Right renal cortex interstitium (tissue), 3 donors: ENCODE measurements around the gene TEX36. TPM values are rescaled to one million over a fixed set of nuclear protein-coding genes. Genes with fewer than 3 reads are reported as not detected.
"Not testable (repeated sequence)": the region's sequence is repeated elsewhere in the genome, so short reads cannot be mapped to it uniquely, and the experiment has no call there.

ENCODE experiments used
- DNase-seq, 3 donors: peaks; one replicate each; pipeline ENCODE4 v3.0.0-alpha.2; 2013; ENCODE audit warnings: low read depth in 3 of 3, low spot score in 2 of 3
- polyA plus RNA-seq, 3 donors: library from polyadenylated mRNA; unstranded; fragments of 120-200 nt; gene quantifications; one replicate each; pipeline ENCODE4 v1.2.1, GENCODE V29; 2013; ENCODE audit not compliant: insufficient read length in 3 of 3

TEX36 gene, protein sequence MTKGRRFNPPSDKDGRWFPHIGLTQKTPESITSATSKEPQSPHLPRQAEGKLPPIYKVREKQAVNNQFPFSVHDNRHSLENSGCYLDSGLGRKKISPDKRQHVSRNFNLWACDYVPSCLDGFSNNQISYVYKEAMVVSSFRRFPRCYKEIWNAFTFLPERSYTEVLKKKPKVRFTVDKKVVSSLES
- polyA plus RNA-seq = not detected

DNA sequence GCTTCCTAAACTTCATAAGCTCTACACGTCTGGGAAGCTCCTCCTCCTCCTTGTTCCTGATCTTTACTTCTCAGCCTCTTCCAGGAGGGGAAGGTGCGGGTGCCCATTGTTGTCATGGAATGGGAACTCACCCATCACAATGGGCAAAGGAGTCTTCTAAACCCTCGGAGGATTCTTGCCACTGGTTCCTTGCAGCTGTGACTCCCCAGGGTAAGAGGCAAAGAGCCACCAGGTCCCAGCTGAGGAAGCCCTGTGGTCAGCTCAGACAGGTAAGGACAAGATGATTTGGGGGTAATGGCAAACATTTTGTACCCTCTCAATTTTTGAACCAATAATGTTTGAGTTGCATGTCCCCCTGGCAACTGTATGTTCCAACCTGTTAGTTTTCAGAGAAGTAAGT lies at the start of gene TEX36:
TEX36 (minus strand) TSS at position 101 of the 400 bp plus-strand sequence. CDS start 174 bp downstream, outside the sequence.
- no peak for DNase-seq

DNA sequence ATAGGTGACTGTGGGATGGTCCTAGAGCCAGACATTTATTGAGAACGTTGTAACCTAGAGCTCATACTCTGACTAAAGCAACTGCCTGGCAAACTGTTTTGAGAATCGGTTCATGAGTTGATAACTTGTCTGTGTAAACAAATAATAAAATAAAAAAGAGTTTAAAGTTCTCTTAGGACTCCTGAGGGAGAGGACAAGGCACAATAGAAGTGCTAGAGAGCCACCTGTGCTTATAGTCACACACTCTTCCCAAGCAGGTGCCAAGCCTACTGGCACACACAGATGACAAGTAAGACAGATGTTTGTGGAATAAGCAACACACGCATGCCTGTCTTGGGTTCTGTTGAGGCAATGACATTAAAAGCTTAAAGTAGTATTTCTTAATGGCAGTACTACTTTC lies 44.5 kb upstream of the TEX36 start:
- DNase-seq = no peak

DNA sequence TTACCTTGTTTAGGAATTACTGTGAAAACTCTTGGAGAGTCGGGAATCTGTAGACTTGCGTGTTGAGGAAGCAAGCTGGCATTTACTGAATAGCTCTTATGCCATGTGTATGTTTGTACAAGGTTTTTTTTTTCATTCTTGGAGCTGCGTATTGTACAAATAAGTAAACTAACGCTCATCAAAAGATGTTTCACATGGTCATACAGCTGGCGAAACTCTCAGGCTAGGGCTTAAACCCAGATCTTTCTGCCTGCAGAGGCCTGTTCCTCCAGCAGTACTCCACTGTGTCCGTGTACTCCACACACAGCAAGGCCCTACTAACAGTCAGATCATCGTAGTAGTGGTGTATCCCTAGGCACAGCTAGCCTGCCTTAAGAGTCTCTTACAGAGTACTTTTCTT lies 44.0 kb upstream of the TEX36 start:
- DNase-seq = no peak

DNA sequence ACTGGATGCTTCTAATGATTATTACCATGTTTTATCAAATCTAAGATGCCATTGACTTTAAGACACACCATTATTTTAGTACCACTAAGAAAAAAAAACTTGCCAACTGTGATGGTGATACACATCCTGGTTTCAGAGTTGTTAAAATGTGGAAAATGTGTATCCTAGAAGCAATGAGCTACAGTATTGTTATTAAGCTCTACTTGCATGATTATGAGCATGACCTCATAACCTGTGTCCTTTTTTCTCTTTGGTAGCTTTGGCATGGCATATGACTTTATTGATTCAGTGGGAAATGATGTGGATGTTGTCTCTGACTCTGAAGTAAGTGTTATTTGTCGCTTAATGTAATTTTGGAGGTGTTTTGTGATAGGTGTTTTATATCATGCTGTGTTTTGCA lies 39.8 kb upstream of the TEX36 start:
- no peak for DNase-seq

DNA sequence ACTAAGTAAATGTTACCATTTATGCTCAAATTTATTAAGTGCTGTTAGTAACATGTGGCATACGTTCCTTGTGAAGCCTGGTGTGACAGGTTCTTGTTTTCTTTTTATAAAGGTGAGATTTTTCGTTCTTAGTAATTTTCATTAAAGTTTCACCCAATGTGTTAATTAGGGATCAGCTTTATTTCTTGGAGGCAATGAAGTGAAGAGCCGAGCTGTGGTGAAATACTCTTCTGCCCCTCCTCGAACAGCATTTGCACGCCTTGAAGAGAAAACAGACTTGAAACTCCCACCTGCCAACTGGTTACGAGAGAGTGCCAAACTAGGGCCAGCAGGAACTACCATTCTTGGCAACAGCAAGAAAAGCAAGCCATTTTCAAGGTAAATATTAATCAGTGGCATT lies 38.1 kb upstream of the TEX36 start:
- DNase-seq = no peak

DNA sequence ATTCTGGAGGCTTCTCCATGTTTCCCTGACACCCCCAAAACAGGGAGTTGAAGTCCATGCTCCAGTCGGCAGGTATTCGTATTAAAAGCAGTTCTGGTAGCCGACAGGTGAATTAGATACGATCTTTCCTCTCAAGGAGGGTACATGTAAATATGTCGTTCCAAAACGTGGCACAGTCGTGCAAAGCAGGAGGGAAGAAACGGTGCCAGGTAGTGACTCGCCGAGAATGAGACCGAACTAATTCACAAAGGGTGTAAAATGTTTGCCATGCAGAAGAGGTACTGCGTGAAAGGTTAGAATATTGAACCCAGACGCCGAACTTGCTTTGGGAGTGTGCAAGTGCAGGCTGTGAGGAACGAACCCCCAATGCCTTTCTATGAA lies 37.0 kb upstream of the TEX36 start:
- peak in 1 of 3 donors; percentile 16 for DNase-seq

DNA sequence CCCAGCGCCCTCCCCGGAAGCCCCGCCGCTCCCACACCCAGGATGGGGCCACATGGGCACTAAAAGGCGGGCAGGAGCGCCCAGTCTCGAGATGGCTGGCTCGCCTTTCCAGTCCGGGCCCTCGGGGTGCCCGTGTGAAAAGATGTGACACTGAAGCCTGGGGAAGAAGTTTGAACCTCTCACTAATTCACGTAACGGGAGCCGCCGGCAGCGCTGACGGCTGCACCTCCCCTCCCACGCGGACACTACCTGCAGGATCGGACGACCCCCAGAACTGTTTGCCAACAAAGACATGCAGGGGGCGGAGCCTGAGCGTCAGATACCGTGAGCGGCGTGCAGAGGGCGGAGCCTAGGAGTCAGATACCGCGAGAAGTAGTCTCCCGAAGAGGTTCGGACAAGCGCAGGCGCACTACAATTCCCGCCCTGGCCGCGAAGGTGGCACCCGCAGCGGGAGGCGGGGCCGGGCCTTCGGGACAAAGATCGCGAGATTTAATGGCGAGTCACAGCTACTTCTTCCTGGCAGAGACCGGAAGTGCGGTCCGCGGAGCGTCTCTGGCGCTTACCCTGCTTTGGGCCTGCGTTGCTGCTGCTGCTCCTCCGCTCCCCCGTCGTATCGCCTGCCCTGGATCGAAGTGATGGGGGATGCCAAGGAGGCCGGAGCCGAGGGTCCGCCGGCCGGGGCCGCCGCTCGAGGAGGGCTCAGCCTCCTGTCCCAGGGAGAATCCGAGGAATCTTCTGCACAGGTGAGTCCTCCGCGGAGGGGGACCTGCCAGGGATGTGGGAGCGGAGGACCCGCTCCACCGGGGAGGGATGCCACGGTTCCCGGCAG lies 36.4 kb upstream of the TEX36 start, which contains the start of gene EDRF1:
EDRF1 (plus strand) TSS at position 537 of the 829 bp plus-strand sequence; CDS start at position 636, 99 bp downstream.
- peak; percentile 96 to 98 (median 98) for DNase-seq

DNA sequence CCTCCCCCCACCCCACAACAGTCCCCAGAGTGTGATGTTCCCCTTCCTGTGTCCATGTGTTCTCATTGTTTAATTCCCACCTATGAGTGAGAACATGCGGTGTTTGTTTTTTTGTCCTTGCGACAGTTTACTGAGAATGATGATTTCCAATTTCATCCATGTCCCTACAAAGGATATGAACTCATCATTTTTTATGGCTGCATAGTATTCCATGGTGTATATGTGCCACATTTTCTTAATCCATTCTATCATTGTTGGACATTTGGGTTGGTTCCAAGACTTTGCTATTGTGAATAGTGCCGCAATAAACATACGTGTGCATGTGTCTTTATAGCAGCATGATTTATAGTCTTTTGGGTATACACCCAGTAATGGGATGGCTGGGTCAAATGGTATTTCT lies 31.8 kb upstream of the TEX36 start:
- DNase-seq = not testable (repeated sequence)

DNA sequence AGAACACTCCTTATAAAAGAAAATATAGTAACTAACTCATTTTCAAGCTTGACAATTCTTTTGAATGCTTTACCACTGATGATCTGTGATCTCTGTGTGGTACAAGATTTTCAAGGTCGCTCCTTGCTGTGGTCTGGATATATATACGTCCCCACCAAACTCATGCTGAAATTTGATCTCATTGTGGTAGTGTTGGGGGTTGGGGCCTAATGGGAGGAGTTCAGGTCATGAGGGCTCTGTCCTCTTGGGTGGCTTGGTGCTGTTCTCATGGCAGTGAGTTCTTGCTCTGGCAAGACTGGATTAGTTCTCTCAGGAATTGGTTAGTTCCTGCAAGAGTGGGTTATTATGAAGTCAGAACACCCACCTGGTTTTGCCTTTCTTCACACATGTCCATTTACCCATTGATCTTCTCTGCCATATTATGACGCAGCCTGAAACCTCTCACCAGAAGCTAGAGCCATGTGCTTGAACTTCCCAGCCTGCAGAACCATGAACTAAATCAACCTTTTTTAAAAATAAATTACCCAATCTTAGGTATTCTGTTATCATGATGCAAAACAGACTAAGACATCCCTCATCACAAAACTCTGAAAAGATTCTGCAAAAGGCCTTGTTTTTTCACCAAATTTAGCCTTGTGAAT lies 28.3 kb upstream of the TEX36 start:
- no peak for DNase-seq

DNA sequence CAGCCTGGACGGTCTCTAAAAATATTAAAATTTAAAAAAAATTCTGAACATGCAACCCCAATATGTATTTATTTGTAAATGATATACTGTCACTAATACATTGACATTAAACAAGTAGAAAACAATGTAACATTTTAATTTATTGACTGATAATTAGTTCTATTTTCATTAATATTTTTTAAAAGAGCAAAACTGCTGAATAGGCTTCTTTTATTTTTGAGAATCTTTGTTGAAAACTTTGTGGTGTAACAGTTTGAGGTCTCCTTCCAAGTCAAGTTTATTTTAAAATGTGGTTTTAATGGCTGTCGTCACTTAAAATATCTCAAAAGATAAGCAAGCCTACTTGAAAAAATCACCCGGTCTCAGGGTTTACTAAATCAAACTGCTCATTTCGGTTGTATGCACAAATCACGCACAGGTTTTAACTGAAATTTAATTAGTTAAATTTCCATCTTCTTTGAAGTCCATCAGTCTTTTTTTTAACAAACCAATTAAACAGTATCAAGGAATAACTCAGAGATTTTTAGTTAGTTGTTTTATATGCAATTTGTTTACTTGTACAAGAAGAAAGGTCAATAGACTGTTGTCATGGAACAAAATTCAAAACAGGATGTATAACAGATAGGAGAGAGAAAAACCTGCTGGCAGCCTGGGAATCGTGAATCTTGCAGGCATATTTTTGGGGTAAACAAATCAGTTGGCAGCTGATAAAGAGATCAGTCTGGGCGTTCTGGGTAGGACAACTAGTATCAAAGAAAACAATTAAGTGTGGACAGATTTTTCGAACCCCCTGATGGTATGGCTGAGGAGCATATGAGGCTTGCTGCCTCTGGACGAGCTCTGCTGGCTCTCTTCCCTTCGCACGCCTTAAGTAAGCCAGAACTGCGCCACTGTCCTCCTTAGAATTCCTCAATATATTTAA lies 26.9 kb upstream of the TEX36 start:
- no peak for DNase-seq

DNA sequence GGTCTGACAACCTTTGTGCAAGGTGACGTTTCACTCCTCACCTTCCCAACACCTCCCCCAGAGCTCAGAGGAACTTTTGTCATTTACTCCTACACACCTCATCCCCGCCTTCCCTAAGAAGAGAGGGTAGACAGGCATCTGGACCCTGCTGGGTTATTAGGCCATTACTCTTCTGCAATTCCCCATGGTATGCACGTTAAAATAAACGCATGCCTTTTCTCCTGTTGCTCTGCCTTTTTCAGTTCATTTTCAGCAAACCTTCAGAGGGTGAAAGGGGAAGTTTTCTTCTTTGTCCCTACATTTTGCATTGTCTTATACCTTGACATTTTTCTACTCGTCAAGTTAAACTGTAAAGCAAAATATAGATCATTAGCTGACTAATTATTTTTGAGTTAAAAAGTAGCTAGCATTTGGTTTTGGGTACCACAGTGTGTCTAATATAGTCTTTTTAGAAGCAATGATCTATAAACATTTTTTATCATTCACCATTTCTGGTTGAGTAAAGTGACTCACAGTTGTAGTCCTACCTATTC lies 26.1 kb upstream of the TEX36 start:
- no peak for DNase-seq

DNA sequence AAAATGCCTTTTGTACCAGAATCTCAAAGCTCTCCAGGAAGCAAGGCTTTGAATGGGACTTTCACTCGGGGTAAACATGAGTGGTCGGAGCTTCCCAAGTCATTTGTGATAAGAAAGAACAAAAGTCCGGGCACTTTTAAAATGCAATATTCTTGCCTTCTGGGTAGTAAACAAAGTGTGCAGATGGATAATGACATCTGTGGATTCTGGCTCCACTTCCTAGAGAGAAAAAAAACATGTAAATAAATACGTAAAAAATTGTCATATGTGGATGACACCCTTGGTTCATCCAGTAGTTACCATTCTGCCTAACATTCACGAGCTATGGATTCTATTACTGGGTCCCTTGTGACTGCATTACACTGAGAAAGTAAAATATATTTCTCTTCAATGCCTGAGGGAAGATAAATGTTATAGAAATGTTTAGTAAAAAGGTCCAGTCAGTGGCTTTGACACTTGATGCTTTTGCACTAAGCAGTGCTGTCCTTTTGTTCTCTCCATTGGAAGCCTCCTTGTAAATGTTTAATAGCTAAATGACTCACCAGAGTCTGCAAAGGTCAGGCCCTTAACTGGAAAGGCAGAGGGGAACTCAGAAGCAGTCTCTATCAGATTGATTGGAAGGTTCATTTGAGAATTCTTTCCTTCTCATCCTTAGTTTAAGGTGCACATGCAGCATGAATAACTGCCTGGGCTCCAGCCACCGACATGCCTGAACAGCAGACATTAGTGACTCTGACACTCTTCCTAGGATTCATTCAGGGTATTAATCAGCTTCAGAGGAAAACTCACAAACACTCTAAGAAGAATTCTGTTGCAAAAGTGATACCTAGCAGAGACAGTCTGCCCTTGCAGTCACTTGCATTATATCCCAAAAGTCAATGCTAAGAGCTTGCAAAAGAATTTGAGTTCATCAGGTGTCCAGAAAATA lies 24.8 kb upstream of the TEX36 start:
- no peak for DNase-seq

DNA sequence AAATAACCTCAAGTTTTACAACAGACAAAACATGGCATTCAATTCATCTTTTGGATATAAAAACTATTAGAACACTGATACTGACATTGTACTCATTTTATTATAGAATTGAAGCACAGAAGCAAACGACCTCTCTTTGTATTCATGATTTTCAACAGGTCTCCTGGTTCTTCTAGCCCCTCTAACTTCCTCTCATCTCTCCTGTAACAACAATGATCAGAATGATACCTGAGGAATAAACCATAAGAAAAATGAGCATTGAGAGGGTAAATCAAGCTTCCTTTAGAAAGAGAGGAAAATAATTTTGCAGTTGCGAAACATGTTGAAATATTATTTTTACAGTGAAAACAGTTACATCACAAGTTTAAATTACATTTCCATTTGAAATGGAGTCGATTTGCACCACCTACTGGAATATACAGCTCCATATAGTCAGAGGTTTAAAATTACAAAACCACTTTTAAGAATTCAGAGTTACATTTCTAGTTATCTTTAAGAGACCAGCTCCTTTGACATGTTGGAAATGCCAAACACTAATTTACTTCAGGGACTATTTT lies 17.5 kb upstream of the TEX36 start:
- no peak for DNase-seq

DNA sequence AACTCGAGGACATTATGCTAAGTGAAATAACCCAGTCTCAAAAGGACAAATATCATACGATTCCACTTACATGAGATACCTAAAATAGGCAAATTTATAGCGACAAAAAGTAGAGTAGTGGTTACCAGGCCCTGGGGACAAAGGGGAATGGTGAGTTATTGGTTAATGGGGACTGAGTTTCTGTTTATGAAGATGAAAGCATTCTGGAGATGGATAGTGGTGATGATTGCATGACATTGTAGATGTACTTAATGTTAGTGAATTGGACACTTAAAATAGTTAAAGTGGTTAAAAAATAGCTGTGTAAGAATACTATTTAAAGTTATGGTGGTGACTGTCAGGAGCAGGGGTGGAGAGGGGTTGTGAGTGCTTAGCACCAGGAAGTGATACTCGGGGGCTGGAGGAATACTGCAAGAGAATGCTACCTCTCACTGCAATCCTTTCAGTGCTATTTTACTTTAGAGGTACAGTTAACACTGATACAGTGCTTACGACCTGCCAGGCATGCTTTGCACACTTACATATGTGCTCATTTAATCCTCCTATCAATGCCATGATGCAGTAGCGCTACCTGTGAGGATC lies 16.7 kb upstream of the TEX36 start:
- no peak for DNase-seq

DNA sequence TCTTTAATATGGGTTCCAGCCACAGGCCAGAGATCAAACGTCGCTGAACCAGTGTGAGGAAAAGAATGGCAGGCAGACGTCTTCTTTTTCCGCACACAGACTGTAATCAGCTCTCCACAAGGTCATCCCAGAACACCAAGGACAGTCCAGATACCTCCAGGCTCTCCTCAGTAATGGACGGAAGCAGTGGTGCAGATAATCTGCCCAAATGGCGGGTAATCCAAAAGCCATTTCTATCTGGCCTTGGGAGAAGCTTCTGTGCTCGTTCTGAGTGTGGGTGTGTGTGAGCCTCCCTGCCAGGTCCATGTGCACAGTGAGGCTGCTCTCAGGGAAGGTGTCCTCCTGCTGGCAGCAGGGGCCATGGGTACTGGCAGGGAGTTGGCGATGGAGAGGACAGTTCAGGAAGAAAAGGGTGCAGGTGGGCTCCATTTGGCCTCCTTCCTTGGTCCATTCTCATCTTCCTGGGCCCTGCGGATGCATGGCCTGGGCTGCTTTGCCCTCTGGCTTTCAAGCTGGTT lies 15.6 kb upstream of the TEX36 start:
- DNase-seq = no peak

DNA sequence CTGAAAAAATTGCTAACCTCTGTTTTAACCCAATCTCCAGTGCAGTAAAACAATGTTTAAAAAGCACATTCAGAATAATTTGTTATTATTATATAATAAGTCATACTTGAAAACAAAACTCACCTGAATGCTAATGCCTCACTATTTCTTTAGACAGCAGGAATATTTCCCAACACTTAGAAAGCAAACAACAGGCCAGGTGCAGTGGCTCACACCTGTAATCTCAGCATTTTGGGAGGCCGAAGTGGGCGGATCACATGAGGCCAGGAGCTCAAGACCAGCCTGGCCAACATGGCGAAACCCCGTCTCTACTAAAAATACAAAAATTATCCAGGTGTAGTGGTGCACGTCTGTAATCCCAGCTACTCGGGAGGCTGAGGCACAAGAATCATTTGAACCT lies 13.9 kb upstream of the TEX36 start:
- not testable (repeated sequence) for DNase-seq

DNA sequence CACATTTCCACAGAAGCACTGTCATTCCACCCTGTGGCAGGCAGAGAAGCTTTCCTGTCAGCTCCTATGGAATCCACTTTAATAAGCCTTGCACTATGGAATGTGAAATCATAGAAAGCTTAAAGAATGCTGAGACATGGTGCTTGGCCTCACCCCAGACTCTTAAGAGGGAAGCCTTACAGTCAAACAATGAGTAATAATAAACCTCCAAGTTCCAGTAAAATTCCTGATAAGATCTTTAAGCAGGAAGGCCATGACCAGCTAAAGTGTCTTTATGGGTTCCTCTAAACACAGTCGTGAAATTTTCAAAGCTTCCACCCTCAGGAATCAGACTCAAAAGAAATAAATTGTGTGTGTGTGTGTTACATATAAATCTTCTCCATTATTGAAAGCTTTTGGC lies 11.9 kb upstream of the TEX36 start:
- no peak for DNase-seq

DNA sequence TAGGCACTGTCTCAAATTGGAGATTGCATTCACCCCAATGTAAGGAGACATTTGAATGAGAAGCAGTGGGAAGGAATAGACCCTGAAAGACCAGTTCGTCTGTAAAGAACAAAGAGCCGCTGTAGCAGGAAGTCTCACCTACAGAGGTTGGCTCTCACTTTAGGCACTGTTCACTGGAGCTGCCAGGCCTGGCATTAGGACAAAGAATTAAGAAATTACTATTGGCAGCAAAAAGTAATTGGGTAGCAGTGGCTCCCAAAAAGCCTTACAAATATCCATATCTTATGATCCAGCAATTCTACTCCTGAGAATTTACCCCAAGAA lies 10.5 kb upstream of the TEX36 start:
- DNase-seq = no peak
